ENCODE measurements around the gene FARP1. TPM values are rescaled to one million over a fixed set of nuclear protein-coding genes. Genes with fewer than 3 reads are reported as not detected.
A peak's percentile ranks its signal among the peaks of the same experiment; 100 is the strongest.

The FARP1 gene
- total RNA-seq, 1 donor from 2014 or later = 357 TPM

DNA sequence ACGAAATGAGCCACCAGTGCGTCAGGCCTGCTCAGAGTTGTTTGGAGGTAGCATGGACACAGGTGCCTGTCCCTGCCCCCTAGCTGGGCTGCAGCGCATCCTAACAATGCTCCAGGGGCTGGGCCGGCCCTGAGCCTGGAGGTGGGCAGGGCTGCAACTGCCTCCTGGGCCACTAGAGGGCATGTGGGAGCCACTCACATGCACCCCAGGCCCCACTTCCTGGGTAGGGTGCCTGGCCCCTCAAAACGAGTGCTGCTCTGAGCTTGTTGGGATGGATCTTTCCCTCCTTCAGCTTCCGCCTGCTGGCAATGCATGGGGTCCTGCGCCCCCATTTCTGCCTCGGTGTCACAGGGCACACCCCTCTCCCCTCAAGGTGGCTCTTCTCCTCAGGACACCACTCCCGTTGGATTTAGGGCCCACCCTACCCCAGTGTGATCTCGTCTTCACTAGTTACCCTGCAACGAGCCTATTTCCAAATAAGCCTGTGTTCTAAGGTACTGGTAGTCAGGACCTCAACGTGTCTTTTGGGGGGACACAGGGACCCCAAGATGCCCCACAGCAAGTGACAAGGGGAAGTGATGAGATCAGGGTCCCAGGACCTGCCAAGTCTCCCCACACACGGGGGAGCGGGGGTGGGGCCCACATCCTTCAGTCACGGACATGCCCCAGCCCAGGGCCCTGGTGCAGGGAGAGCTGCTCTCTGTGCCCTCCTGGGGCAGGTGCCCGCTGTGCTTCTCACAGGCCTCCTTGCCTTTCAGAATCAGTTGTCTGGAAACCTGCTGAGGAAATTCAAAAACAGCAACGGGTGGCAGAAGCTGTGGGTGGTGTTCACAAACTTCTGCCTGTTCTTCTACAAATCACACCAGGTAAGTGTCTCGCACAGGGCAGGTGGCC is 302.7 kb downstream of the FARP1 start:
- TF ChIP-seq, protein P1, sequence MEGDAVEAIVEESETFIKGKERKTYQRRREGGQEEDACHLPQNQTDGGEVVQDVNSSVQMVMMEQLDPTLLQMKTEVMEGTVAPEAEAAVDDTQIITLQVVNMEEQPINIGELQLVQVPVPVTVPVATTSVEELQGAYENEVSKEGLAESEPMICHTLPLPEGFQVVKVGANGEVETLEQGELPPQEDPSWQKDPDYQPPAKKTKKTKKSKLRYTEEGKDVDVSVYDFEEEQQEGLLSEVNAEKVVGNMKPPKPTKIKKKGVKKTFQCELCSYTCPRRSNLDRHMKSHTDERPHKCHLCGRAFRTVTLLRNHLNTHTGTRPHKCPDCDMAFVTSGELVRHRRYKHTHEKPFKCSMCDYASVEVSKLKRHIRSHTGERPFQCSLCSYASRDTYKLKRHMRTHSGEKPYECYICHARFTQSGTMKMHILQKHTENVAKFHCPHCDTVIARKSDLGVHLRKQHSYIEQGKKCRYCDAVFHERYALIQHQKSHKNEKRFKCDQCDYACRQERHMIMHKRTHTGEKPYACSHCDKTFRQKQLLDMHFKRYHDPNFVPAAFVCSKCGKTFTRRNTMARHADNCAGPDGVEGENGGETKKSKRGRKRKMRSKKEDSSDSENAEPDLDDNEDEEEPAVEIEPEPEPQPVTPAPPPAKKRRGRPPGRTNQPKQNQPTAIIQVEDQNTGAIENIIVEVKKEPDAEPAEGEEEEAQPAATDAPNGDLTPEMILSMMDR (IDR thresholded peaks at IDR 0.05) = peak; percentile 96
- no peaks in the 10 kb centered on the region for H3K27me3 Mint-ChIP-seq (ENCODE audit: unreplicated experiment)
- H3K4me1 Mint-ChIP-seq (ENCODE audit: unreplicated experiment) = peaks cover 50% of the 10 kb centered on the region
- H3K36me3 Mint-ChIP-seq (ENCODE audit: unreplicated experiment) = peaks cover 47% of the 10 kb centered on the region
- peak overlapping the region; percentile 81 for H3K27ac Mint-ChIP-seq (ENCODE audit: unreplicated experiment)
- no peak overlapping the region for H3K4me3 Mint-ChIP-seq (ENCODE audit: unreplicated experiment)
- peak; percentile 89 for DNase-seq (ENCODE audit: extremely low spot score, unreplicated experiment)
- H3K9me3 Mint-ChIP-seq (ENCODE audit: unreplicated experiment) = no peaks in the 10 kb centered on the region

DNA sequence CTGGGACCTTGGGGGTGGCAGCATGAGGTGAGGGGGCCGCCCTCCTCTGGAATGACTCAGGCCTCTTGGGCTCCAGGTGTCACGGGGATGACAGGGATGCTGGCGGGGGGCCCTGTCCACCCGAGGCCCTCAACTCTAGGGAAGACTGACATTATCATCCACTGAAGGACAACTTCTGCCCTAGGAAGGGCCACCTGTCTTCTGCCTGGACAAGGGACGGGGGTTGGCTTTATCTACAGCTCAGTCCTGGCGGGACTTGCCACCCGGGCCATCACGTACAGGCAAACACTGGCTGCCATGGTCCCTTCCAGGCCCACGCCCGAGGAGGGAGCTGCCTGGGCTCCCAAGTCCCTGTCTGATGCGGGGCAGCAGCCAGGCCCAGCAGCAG is 303.3 kb downstream of the FARP1 start:
- TF ChIP-seq, protein P1 (IDR thresholded peaks at IDR 0.05) = no peak
- H3K4me1 Mint-ChIP-seq (ENCODE audit: unreplicated experiment) = peaks cover 57% of the 10 kb centered on the region
- peaks cover 44% of the 10 kb centered on the region for H3K36me3 Mint-ChIP-seq (ENCODE audit: unreplicated experiment)
- DNase-seq (ENCODE audit: extremely low spot score, unreplicated experiment) = no peak
- H3K27me3 Mint-ChIP-seq (ENCODE audit: unreplicated experiment) = no peaks in the 10 kb centered on the region
- H3K27ac Mint-ChIP-seq (ENCODE audit: unreplicated experiment) = peak overlapping the region; percentile 27
- H3K4me3 Mint-ChIP-seq (ENCODE audit: unreplicated experiment) = no peak overlapping the region
- no peaks in the 10 kb centered on the region for H3K9me3 Mint-ChIP-seq (ENCODE audit: unreplicated experiment)

DNA sequence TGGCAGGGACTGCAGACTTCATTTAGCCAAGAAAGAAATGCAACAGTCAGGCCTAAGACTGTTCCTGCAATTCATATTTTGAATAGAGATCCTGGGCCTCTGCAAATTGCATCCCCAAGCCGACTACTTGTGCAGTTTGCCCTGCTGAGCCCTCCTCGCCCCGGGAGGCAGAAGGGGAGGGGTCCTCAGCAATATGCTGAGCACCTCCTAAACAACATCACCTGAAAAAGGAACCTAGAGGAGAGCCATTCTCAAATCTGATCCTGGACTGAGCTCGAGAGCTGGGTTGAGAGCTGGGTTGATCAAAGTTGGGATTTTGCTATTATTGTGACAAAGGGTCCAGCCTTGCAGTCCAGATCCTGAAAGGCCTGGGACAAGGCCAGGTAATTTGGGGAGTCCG is 304.2 kb downstream of the FARP1 start:
- H3K27me3 Mint-ChIP-seq (ENCODE audit: unreplicated experiment) = no peaks in the 10 kb centered on the region
- H3K36me3 Mint-ChIP-seq (ENCODE audit: unreplicated experiment) = peaks cover 39% of the 10 kb centered on the region
- TF ChIP-seq, protein P1 (IDR thresholded peaks at IDR 0.05) = no peak
- no peak overlapping the region for H3K4me3 Mint-ChIP-seq (ENCODE audit: unreplicated experiment)
- DNase-seq (ENCODE audit: extremely low spot score, unreplicated experiment) = no peak
- H3K9me3 Mint-ChIP-seq (ENCODE audit: unreplicated experiment) = no peaks in the 10 kb centered on the region
- H3K27ac Mint-ChIP-seq (ENCODE audit: unreplicated experiment) = peak overlapping the region; percentile 29
- H3K4me1 Mint-ChIP-seq (ENCODE audit: unreplicated experiment) = peaks cover 66% of the 10 kb centered on the region

DNA sequence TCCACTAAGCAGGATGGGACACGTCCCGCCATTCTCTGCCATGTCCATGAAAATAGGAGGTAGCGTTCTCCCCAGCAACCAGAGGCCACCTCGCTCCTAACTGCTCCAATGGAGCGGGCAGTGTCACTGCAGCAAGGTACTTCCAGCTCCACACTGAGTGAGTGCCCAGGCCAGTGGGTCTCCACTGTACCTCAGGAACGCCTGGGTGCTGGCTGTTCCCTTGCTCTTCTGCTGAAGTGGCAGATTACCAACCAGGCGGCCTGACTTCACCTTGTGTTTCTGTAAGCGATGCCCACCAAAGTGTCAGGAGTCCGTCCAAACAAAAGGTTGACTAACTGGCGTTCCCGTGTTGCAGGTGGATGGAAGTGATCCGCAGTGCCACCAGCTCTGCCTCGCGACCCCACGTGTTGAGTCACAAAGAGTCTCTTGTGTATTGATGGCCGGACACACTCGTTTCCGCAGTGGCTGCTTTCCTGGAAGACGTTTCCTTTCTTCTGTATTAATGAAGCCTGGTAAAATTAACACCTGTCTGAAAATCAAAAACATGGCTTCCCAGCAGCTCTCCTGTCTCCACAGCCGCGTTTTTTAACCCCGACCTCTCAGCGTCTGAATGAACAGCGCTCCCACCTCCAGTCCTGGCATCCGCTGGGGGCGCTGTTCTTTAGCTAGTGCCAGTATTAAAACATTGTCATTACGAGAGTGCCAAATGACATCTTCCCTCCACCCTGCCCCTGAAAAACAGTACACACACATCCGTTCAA is 305.2 kb downstream of the FARP1 start:
- TF ChIP-seq, protein P1 (IDR thresholded peaks at IDR 0.05) = peak; percentile 59
- DNase-seq (ENCODE audit: extremely low spot score, unreplicated experiment) = no peak
- no peak overlapping the region for H3K4me3 Mint-ChIP-seq (ENCODE audit: unreplicated experiment)
- no peaks in the 10 kb centered on the region for H3K9me3 Mint-ChIP-seq (ENCODE audit: unreplicated experiment)
- no peaks in the 10 kb centered on the region for H3K27me3 Mint-ChIP-seq (ENCODE audit: unreplicated experiment)
- H3K27ac Mint-ChIP-seq (ENCODE audit: unreplicated experiment) = peak overlapping the region; percentile 29
- peaks cover 69% of the 10 kb centered on the region for H3K4me1 Mint-ChIP-seq (ENCODE audit: unreplicated experiment)
- H3K36me3 Mint-ChIP-seq (ENCODE audit: unreplicated experiment) = peaks cover 33% of the 10 kb centered on the region

DNA sequence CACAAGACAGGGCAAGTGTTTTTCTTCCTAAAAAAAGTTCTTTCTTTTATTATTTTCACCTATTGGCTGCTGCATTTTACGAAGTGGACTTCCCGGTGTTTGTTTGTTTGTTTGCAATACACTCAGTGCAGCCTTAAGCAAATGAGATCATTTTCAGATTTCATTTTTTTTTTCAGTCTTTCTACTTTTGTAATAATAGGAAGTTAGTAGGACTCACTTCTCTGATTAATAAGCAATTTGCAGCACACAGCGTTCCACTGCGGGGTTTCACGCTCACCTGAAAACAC is 305.7 kb downstream of the FARP1 start:
- H3K27ac Mint-ChIP-seq (ENCODE audit: unreplicated experiment) = peak overlapping the region; percentile 29
- no peak overlapping the region for H3K4me3 Mint-ChIP-seq (ENCODE audit: unreplicated experiment)
- H3K4me1 Mint-ChIP-seq (ENCODE audit: unreplicated experiment) = peaks cover 69% of the 10 kb centered on the region

More for the DNA sequence above, 305.7 kb downstream of the FARP1 start:
- Mint-ChIP-seq H3K27me3 (ENCODE audit: unreplicated experiment) (no peaks in the 10 kb centered on the region), H3K9me3 (ENCODE audit: unreplicated experiment) (no peaks in the 10 kb centered on the region), H3K36me3 (ENCODE audit: unreplicated experiment) (peaks cover 30% of the 10 kb centered on the region)
- no peak for DNase-seq (ENCODE audit: extremely low spot score, unreplicated experiment)
- TF ChIP-seq, protein P1 (IDR thresholded peaks at IDR 0.05) = no peak
